Ecto neural progenitor cell (in vitro differentiated cells): ENCODE measurements around the gene NOSIP.

ENCODE experiments used
- DNase-seq: peaks from one replicate; pipeline ENCODE4 v3.0.0-alpha.2; 2018; ENCODE audit warnings: low spot score

NOSIP gene

DNA sequence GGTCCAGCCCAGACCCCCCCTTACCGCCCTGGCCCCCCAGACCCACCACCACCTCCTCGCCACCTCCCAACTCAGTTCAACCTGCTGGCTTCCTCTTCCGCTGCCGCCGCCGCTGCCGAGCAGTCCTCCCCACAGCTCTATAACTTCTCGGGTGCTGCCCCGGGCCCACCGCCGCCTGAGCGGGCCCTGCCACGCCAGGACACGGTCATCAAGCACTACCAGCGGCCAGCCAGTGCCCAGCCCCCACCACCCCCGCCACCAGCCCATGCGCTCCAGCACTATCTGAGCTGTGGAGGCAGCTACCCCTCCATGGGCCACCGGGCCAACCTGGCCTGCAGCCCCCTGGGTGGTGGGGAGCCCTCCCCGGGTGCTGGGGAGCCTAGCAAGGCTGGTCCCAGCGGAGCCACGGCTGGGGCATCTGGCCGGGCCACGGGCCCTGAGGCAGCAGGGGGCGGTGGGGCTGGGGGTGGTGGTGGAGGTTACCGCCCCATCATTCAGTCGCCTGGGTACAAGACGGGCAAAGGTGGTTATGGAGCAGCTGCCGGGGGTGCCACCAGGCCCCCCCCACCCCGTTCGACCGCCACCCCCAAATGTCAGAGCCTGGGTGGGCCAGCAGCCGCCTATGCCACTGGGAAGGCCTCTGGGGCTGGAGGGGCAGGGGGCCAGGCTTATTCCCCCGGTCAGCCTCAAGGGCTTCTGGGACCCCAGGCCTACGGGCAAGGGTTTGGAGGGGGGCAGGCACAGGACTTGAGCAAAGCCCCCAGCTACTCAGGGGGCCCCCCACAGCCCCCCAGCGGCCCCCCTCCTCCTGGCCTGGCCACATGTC lies 14.8 kb upstream of the NOSIP start:
- no peak for DNase-seq

DNA sequence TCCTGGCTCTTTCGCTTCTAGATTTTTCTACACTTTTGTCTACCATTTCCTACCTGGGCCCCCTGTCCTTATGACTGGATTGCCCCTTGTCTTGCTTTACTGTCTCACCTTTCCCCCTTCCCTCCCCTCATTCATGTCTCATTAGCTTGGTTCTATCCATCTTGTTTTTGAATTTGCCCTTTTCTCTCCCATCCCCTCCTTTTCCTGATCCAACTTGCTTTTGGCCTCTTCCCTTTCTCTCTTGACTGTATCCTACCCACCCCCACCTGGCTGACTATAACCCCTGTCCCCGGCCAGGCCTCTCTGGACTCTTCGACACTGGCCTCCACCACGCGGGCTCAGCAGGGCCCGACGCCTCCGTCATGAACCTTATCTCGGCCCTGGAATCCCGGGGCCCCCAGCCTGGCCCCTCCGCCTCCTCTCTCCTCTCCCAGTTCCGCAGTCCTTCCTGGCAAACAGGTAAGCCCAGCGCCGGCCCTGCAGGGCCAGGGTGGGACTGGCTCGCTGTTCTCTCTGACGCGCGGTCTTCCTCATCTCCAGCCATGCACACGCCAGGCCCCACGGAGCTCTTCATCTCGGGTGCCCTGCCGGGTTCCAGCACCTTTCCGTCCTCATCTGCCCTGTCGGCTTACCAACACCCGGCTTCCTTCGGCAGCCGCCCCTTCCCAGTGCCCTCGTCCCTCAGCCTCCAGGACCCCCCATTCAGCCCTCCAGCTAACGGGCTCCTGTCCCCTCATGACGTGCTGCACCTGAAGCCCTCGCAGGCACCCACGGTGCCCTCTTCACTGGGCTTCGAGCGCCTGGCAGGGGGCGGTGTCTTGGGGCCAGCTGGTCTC lies 14.0 kb upstream of the NOSIP start:
- no peak for DNase-seq

DNA sequence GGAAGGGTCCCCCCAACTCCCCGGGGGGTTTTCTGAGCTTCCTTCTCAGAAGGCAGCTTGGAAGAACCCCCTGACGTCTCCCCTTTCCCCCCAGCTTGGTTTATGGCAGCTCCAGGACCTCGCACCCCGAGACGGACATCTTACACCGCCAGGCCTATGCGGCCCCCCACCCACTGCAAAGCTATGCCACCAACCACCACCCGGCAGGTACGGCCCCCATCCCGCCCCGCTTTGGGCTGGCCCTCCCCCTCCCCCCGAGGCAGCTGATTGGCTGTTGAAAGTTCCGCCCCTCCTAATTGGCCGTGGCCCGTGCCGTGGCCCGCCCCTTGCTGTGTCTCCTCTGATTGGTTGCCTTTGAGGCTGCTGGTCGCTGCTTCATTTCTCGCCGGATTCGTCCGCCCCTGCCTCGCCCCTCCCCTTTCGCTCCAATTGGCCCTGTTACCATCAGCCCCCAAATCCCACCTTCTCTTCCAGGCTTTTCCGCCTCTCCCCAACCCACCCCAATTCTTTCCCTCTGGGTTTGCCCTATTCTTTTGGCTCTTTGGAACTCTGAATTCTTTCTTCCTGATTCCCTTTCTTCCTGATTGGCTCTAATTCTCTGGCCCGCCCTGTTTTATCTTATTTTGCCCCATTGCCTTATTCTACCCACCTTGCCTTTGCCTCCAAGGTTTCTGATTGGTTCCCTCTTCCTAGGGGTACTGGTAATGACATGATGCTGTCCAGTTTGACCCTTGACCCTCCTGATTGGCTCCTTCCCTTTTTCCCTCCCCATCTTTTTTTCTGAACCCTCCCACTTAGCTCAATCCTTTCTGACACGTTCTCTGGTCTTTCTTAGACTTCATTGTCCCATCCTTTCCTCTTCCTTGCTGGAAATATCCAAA lies 13.1 kb upstream of the NOSIP start:
- DNase-seq: peak; percentile 97

DNA sequence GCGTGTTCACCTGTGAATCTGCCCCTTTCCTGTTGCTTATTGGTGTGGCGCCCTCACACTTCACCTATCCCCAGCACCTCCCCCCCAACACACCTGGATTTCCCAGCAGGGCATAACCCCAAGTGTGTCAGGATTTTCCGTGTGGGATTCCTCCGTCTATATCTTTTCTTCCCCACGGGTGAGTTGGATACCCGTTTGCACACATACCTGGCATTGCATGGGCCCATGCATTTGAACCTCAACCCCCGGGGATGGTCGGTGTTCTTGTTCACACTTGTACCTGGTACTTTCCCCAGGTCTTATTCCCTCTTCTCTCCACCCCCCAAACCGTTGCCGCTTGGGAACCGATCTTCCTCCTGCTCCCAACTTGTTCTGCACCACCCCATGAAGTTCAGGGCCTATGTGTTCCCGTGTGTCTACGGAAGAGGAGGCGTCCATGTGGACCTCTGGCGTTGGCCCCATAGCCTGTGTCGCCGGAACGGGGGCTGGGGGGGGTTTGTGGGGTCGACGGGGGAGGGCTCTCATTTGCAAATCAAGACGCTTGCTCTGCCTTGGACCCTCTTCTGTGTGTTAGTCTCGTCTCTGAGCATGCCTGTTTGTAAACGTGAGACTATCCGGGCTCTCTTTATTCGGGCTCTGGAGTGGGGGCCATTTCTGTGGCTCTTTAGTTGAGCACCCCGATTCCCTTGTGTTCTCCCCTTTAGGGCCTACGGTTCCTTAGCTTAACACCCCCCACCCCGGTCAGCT lies 12.3 kb upstream of the NOSIP start:
- no peak for DNase-seq

DNA sequence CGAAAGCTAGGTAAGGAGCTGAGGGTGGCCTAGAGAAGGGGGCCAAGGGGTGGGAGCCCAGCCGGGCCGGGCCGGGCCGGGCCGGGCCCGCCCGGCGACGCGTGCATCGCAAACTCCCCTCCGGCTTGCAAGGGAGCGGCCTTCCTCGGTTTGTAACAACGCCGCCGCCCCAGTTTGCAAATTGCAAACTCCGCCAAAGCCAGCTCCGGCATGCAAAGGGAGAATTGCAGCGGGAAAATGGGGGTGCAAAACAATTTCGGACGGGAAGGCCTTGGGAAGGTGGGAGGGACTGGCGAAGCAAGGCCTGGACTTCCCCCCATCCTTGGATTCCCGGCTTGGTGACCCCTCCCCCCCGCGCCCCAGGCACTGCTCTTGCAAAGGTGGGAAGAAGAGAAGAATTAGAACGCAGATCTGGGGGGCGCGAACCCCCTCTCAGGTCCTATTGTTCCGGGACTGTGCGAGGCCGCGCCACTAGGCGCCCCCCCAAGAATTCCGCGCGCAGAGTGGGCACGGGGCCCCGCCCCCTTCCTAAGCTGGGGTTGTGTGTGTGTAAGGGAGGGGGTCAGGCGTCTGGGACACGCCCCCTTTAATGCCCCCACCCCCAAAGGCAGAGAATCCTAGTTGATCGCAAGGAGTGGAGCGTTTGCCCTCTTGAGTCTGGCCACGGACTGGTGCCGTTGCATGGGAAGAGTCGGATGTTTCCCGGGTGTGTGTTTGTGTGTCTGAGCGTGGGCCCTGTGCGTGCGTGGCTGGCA lies 11.6 kb upstream of the NOSIP start:
- peak; percentile 76 for DNase-seq

DNA sequence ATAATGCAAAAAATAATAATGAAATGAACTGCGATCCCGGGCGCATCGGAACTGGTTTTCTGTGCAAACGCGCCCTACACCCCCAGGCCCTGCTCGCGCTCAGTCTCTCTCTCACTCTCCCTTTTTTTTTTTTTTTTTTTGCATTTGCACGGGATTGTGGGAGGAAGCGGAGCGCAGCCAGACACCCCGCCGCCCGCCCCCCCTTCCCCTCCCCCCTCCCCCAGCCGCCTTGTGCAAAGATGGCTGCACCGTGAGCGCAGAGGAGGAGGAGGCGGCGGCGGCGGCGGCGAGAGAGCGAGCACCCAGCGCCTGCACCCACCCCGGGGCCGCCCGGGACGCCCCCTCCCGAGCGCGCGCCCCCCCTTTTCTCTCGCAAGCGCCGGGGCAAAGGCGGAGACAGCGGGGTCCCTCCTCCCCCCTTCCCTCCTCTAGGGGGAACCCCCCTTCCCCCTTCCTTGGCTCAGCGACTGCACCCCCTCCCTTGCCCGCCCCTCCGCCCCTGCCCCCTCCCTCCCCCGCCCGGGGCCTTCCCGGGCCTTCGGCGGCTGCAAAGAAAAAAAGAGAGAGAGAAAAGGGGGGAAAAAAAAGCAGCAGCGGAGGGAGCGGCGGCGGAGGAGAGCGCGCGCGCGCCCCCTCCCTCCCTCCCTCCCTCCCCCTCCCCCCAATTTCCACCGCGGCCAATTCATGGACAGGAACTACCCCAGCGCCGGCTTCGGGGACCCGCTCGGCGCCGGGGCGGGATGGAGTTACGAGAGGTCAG lies 10.8 kb upstream of the NOSIP start, which contains the start of gene PRR12:
Gene PRR12, plus strand, starts transcription at position 212 of the 760 bp plus-strand sequence. Its CDS starts 473 bp downstream, at position 685.
- peak; percentile 86 for DNase-seq

DNA sequence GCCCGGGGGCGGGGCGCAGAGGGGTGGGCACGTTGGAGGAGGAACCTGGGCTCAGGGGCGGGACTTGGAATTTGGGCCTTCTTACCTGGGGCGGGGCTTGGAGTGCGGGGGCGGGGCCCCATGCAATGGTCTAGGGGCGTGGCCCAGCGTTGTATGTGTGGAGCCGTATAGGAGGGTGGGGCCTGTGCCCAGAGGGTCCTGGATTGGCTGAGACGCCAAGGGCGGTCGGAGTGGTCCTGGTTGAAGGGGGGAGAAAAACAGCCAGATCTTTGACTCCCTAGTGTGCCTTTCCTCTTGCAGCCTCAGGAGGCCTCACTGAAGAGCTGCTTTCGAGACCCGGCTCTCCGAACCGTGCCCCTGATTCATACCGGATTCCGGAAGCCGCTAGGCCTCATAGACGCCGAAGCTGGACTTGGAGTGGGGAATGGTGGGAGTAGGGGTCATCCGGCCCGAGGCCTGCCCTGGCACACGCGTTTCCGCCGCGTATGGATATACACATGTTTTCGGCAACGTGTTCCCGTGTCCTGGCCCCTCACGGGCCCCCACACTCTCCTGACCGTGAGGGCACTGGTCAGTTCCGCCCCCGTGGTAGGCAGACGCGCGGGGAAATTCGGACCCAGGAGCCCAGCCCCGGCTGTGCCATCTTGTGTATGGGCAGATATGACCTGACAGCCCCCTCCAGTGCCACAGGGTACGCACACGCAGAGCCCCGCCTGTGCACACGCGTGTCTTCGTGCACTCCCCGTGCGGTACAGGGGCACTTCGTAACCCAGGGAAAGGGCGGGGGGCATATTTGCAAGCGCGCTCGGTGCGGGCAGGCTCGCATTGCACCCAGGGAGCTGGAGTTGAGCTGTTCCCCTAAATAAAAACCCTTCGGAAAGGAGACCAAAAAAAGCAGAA lies 10.0 kb upstream of the NOSIP start:
- peak; percentile 98 for DNase-seq

DNA sequence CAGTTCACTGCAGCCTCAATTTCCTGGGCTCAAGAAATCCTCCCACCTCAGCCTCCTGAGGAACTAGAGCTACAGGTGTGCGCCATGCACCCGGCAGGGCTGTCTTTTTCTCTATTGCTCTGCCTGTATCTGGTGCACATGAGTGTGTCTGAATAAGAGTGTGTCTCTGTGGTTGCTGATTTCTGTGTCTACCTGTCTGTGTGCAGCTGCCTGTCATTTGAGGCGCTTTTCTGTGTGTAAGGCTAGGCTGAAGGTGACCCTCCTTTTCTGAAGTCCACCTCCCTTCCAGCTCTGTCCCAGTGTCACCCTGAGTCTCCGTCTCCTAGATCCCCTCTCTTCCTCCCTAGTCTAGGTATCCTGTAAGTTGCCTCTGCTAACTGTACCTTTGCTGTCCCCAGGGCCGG lies 9.1 kb upstream of the NOSIP start:
- DNase-seq: no peak

DNA sequence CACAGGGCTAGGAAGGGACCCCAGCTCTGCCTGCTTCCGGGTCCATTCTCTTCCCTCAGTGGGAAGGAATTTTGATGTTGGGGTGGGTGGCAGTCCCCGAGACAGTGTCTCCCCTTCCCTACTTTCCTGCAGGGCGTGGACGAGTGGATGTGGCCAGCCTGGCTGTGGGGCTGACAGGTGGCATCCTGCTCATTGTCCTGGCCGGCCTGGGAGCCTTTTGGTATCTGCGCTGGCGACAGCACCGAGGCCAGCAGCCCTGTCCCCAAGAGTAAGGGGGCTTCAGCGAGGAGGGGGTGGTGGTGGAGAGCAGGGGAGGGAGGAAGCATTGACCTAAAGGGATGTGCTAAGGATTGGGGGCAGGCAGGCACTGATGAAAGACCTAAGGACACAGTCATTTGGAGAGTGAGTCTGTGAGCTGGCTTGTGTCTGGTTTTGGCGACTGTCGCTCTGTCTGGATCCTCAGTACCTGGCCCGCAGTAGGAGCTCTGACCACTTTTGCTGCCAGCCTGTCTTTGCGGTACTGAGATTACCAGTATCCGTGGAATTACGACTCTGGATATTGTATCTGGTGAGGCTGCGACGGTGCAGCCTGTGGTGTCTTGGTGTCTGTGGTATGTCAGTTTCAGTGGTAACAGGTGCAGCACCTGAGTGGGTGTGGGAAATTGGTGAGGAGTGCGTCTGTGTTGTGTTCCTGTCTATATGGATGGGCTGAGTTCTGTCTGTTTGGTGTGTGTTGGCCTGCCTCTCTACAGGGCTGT lies 8.2 kb upstream of the NOSIP start:
- DNase-seq: no peak

DNA sequence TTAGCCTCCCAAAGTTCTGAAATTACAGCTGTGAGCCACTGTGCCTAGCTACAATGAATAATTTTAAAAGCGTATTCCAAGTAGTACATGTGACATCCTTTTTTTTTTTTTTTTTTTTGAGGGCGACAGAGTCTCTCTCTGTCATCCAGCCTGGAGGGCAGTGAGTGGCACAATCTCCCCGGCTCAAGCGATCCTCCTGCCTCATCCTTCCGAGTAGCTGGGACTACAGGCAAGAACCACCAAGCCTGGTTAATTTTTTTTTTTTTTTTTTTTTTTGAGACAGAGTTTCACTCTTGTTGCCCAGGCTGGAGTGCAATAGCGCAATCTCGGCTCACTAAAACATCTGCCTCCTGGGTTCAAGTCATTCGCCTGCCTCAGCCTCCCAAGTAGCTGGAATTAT lies 6.9 kb upstream of the NOSIP start:
- DNase-seq: no peak

DNA sequence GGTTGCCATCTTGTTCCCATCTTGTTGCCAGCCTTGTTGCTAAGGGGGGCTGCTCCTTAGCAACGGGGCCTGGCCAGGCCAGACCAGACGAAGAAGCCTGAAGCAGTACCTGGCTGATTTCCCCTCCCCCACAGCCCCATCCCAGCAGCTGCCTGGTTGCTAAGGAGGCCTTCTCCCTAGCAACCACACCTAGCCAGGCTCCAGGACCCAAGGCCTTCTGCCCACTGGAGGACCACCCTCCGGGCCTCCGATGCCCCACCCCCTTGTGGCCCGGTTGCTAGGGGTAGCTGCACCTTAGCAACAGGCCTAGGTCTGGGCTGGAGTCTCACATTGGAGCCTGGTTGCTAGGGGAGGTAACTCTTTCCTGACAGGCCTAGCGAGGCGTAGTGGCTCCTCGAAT lies 4.7 kb upstream of the NOSIP start:
- DNase-seq: peak; percentile 72

DNA sequence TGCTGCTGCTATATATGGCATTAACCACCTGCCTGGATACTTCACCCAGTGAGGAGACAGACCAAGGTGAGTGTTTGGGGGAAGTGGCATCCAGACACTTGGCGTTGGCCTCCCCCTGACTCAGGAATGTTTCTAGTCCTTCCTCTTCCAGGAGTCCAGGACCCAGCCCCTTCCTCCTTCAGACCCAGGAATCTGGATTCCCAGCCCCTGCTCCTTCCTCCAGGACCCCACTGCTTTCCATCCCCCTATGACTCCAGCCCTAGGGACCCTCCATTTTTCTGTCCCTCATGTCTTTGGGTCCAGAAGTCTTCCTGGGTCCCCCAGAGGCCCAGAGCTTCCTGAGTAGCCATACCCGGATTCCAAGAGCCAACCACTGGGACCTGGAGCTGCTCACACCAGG lies 2.9 kb upstream of the NOSIP start:
- no peak for DNase-seq

DNA sequence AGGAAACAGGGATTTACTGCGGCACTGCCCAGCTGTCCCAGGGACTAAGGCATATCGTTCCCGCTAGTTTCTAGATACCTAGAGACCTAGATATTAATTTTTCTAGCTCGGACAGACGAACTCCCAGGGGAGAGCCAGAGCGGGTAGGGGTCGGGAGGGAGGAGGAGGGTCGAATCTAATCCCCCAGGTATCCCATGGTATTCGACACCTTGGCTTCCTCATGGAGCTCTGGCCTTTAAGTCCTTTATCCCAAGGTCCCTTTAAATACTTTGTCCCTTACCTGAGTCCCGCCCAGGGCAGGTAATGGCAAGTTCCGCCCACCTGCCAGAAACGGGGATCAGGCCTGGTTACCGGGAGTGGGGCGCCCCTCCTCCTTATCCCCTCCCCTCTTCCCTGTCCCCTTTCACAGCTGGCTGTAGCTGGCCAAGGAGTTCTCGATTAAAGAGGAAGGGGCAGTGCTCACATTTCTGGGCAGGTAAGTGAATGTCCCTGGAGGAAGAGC lies 702 bp upstream of the NOSIP start, which contains the start of gene PRRG2:
Gene PRRG2, plus strand, starts transcription at position 310 of the 502 bp plus-strand sequence. CDS start 1,904 bp downstream, outside the sequence.
- no peak for DNase-seq

DNA sequence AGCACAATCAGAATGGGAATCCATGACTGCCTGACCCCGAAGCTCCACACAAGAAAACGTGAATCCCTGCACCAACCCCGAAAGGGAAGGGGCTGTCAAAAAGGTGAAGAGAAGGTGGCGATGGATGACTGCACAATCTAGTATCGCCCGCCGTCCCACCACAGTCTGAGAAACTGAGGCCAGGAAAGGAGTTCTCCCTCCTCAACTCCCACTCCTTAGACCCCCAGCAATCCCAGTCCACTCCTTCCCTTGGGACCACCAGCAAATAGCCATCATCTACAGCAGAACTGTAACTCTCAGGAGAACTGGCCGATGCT lies 451 bp downstream of the NOSIP start:
- no peak for DNase-seq

DNA sequence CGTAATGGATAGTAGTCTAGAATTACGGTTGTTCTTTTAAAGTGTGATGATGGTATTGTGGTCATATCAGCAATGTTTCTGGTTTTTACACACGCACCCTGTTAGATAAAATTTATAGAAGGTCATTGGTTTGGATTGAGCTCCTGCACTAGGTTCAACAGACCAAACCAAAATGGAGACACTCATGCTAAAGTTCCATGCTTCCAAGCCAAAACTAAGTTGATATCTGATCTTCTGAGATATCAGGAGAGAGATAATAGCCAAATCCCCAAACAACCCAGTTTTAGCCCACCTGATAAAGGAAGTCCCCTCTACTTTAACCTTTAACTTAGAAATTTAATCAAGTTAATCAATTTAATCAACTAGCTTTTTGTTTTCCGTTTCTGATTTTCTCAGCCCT lies 1.2 kb downstream of the NOSIP start:
- no peak for DNase-seq

DNA sequence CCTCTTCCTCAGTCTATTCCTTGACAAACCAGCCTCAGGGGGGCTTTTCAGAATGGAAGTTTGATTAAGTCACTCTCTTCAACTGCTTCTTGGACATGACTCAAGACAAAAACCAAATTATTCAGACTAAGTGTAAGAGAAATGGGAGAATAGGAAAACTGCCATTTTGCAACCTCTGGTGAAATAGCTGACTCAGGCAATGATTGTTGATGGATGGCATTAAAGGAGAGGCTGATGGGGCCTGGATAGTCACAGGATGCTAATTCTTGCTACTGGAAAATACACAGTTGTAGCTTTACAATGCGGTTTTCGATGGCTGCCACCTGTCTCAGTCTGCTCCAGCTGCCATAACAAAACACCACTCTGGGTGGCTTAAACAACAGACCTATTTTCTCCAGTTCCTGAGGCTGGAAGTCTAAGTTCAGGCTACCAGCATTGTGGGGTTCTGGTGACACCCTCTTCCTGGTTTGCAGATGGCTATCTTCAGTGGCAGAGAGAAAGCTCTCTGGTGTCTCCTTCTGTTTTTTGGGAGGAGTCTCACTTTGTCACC lies 6.1 kb downstream of the NOSIP start:
- no peak for DNase-seq

DNA sequence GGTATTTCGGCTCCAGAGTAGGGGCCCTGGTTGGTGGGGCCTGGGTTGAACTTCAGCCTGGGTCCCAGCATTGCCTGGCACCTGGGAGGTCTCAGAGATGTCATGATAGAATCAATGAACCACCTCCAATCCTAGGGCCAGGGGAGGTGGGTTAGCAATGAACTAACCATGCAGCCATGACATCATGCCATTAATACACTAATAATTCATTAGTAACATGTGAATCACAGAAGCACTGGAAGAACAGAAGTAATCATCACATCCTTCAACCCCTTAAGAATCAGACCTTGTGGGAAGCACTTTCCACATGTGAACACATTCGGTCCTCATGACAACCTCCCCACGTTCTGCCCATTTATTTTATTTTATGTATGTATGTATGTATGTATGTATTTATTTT lies 6.9 kb downstream of the NOSIP start:
- no peak for DNase-seq

DNA sequence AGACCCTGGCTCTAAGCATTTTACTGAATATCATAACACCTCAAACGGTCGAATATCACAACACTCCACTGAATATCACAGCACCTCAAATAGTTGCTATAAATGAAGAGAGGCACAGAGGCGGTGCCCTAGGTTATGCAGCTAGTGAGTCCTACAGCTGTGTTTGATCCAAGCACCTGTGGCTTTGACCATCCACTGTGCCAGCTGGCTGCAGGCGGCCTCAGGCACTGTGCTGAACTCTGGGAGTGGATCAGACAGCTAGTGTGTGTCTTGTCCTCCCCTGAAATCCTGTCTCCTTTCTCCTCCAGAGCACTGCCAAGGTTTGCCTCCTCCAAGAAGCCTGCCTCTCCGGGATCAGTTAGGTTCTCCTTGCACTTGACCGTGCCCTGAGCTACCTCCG lies 7.3 kb downstream of the NOSIP start:
- DNase-seq: no peak
